Vagina (tissue), 2 donors: ENCODE measurements around the gene DHCR7. TPM values are rescaled to one million over a fixed set of nuclear protein-coding genes. Genes with fewer than 3 reads are reported as not detected.

Experiments used
- DNase-seq, 2 donors: peaks; one replicate each; pipeline ENCODE4 v3.0.0-alpha.2; 2017; ENCODE audit errors: extremely low spot score in 2 of 2
- H3K27ac ChIP-seq: fragments of 200-600 bp; sonication (generic); one replicate; pipeline ENCODE4 v1.5.1; 2019
- H3K27me3 ChIP-seq: fragments of 200-600 bp; sonication (generic); one replicate; pipeline ENCODE4 v1.5.1; 2019
- H3K36me3 ChIP-seq, 2 donors: fragments of 200-600 bp; sonication (generic); one replicate each; pipeline ENCODE4 v1.5.1; 2017 to 2019
- H3K4me1 ChIP-seq: fragments of 200-600 bp; sonication (generic); one replicate; pipeline ENCODE4 v1.5.1; 2019
- H3K4me3 ChIP-seq, 2 donors: fragments of 200-600 bp; sonication (generic); 1 replicate in 1 of 2; 2 replicates in 1 of 2; pipeline ENCODE4 v1.5.1; 2016 to 2019
- H3K9me3 ChIP-seq: fragments of 200-600 bp; sonication (generic); one replicate; pipeline ENCODE4 v1.5.1; 2019
- POLR2A ChIP-seq, 2 donors: fragments of 450-650 bp; IDR thresholded peaks; one replicate each; pipeline ENCODE4 v1.6.1; 2017; ENCODE audit warnings: antibody characterized with exemption in 2 of 2, mild to moderate bottlenecking in 2 of 2, moderate library complexity in 2 of 2
- POLR2AphosphoS5 ChIP-seq, 2 donors: sonication (generic); formaldehyde crosslinking; IDR thresholded peaks; one replicate each; pipeline ENCODE4 v1.9.0; 2017; ENCODE audit warnings: antibody characterized with exemption in 2 of 2, mild to moderate bottlenecking in 2 of 2, low read depth in 1 of 2; ENCODE audit not compliant: insufficient read depth in 1 of 2
- intact Hi-C: fragments of 100-400 bp; cut with DNase I; formaldehyde crosslinking; loops from one replicate; pipeline ENCODE4 v1.15.1; 2023
- total RNA-seq: library from RNA; depleted of rRNA; stranded (reverse); fragments of >200 nt; gene quantifications from one replicate; pipeline ENCODE4 v1.2.3, GENCODE V29; 2016
- TF ChIP-seq, protein P1 (sequence below), 3 experiments: fragments of 450-650 bp in 2 of 3; fragments of 200-600 bp in 1 of 3; sonication (generic) in 1 of 3; IDR thresholded peaks; one replicate each; pipeline ENCODE4 v1.5.1; 2017 to 2019; ENCODE audit warnings: antibody characterized with exemption in 3 of 3, mild to moderate bottlenecking in 2 of 3, moderate library complexity in 2 of 3

DHCR7 gene
- total RNA-seq, 1 donor from 2014 or later: 26.8 TPM

DNA sequence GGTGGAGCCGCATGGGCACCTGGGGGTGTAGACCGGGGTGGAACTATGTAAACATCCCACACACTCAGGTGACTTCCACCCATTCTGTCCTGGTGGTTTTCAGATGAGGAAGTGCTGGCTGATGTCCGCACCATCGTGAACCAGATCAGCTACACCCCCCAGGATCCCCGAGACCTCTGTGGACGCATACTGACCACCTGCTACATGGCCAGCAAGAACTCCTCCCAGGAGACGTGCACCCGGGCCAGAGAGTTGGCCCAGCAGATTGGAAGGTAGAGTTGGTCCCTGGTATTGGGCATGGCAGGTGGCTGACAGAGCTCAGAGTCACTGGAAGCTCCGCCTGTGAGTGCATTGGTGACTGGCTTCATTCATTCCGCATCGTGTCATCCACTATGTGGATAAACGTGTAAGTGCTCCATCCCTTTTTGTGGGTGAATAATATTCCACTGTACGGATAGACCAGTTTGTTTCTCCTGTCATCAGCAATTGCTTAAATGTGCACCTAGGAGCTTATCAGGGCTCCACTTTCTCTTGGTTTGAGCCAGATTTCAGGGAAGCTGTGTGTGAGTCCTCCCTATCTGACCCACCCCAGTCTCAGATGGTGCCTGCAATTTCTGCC is 34.7 kb upstream of the DHCR7 start:
- no peaks in the 10 kb centered on the region for H3K4me1 ChIP-seq
- H3K27me3 ChIP-seq: no peaks in the 10 kb centered on the region
- intact Hi-C loops: no loop called here
- peaks cover 0 to 69% of the 10 kb centered on the region in 2 donors for H3K36me3 ChIP-seq
- DNase-seq: no peak
- H3K4me3 ChIP-seq: no peak overlapping the region
- H3K27ac ChIP-seq: no peak overlapping the region
- TF ChIP-seq POLR2A (IDR thresholded peaks at IDR 0.05) (no peak), POLR2AphosphoS5 (IDR thresholded peaks at IDR 0.05; ENCODE audit: insufficient read depth in 1 of 2, low read depth in 1 of 2) (no peak)
- TF ChIP-seq, protein P1, sequence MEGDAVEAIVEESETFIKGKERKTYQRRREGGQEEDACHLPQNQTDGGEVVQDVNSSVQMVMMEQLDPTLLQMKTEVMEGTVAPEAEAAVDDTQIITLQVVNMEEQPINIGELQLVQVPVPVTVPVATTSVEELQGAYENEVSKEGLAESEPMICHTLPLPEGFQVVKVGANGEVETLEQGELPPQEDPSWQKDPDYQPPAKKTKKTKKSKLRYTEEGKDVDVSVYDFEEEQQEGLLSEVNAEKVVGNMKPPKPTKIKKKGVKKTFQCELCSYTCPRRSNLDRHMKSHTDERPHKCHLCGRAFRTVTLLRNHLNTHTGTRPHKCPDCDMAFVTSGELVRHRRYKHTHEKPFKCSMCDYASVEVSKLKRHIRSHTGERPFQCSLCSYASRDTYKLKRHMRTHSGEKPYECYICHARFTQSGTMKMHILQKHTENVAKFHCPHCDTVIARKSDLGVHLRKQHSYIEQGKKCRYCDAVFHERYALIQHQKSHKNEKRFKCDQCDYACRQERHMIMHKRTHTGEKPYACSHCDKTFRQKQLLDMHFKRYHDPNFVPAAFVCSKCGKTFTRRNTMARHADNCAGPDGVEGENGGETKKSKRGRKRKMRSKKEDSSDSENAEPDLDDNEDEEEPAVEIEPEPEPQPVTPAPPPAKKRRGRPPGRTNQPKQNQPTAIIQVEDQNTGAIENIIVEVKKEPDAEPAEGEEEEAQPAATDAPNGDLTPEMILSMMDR (IDR thresholded peaks at IDR 0.05): no peak
- no peaks in the 10 kb centered on the region for H3K9me3 ChIP-seq

DNA sequence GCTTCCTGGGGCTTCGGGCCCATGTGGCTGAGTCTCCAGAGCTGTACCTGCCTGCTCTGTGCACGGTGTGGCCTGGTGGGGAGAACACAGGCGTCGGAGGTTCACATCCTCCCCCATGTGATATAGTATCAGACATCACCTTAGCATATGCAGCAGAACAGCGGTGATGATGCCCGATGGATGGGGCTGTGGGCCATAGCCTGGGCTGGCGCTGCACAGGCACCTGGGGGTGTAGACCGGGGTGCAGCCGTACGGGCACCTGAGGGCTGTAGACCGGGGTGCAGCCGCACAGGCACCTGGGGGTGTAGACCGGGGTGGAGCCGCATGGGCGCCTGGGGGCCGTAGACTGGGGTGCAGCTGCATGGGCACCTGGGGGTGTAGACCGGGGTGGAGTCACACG is 34.0 kb upstream of the DHCR7 start:
- Histone ChIP-seq H3K27ac (no peak overlapping the region), H3K9me3 (no peaks in the 10 kb centered on the region), H3K4me1 (no peaks in the 10 kb centered on the region), H3K4me3 (no peak overlapping the region), H3K36me3 (peaks cover 0 to 70% of the 10 kb centered on the region in 2 donors), H3K27me3 (no peaks in the 10 kb centered on the region)
- TF ChIP-seq, protein P1 (IDR thresholded peaks at IDR 0.05): no peak
- no peak for TF ChIP-seq POLR2A (IDR thresholded peaks at IDR 0.05)
- TF ChIP-seq POLR2AphosphoS5 (IDR thresholded peaks at IDR 0.05; ENCODE audit: insufficient read depth in 1 of 2, low read depth in 1 of 2): no peak
- intact Hi-C loops: no loop called here
- no peak for DNase-seq

DNA sequence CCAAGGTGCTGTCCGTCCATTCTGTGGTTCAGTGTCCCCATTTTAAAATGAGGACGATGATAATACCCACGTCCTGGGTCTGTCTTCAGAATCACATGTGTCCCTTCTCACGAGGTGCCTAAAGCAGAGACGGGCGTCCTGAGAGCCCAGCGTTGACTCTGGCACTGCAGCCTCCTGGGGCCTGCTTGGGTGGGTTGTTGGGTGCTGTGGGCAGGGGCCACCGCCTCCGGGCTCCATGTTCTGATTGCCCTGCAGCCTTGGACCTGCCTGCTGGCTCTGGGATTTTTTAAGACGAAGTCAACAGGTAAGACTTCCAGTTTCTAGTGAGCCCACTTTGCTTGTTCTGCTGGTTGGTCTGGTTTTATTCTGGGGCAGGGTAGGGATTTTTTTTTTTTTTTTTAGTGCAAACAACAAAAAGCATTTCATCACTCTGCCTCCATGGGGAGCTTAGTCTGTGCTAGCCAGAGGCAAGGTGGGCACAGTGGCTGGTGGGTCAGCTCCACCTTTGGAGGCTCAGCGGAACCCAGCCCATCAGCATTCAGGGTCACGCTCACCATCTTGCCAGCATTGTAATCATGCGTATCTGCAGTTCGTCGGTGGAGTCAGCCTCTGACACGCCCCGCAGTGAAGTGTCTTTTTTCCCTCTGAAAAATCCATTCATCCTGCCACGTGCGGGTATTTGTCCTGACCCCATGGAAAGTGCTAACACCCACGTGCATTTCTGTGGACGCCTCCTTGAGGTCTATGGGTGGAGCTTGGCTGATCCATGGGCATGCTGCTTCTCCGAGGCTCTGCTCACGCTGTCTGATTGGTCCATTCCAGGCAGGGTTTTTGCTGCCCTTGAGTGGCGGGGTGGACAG is 33.1 kb upstream of the DHCR7 start:
- Histone ChIP-seq H3K36me3 (peaks cover 0 to 78% of the 10 kb centered on the region in 2 donors), H3K4me3 (no peak overlapping the region), H3K9me3 (no peaks in the 10 kb centered on the region), H3K27me3 (no peaks in the 10 kb centered on the region), H3K4me1 (no peaks in the 10 kb centered on the region), H3K27ac (no peak overlapping the region)
- intact Hi-C loops: no loop called here
- no peak for DNase-seq
- no peak for TF ChIP-seq POLR2A (IDR thresholded peaks at IDR 0.05)
- TF ChIP-seq POLR2AphosphoS5 (IDR thresholded peaks at IDR 0.05; ENCODE audit: insufficient read depth in 1 of 2, low read depth in 1 of 2): no peak
- TF ChIP-seq, protein P1 (IDR thresholded peaks at IDR 0.05): no peak

DNA sequence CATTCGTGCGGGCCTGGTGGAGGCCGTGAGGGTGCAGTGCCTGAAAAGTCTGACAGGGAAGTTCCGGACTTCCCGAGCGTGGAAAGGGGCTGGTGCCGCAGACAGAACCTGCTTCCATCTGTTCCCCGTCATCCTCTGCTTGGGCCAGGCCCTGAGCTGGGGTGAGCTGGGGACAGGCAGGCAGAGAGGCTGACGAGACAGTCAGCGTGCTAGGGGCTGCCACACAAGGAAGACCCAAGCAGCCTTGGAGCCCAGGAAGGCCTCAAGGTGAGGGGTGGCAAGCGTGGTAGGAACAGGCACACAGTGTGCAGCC is 30.3 kb upstream of the DHCR7 start:
- DNase-seq: no peak
- no peaks in the 10 kb centered on the region for H3K4me1 ChIP-seq
- H3K9me3 ChIP-seq: no peaks in the 10 kb centered on the region
- H3K27me3 ChIP-seq: no peaks in the 10 kb centered on the region
- no peak overlapping the region for H3K27ac ChIP-seq
- intact Hi-C loops: no loop called here
- peaks cover 0 to 81% of the 10 kb centered on the region in 2 donors for H3K36me3 ChIP-seq
- TF ChIP-seq, protein P1 (IDR thresholded peaks at IDR 0.05): no peak
- TF ChIP-seq POLR2A (IDR thresholded peaks at IDR 0.05) (no peak), POLR2AphosphoS5 (IDR thresholded peaks at IDR 0.05; ENCODE audit: insufficient read depth in 1 of 2, low read depth in 1 of 2) (no peak)
- no peak overlapping the region for H3K4me3 ChIP-seq
